A549 (cell line): ENCODE data around the gene PAK1IP1. TPM values are rescaled to one million over a fixed set of nuclear protein-coding genes. Genes with fewer than 3 reads are reported as not detected.

Experiments used
- ATAC-seq, 2 experiments: fragments of 200-7000 bp in 1 of 2; fragments of >200 bp in 1 of 2; cut with Nextera tagmentation in 1 of 2; cut with Tn5 transposase in 1 of 2; 3 replicates each; pipeline versions ENCODE4 v1.8.0 to v1.9.1; 2018 to 2020; ENCODE audit warnings: mild to moderate bottlenecking in 1 of 2, moderate library complexity in 1 of 2
- CTCF ChIA-PET: fragments of 300-600 bp; sonication (Branson Sonifier 250); formaldehyde crosslinking; extraction: SDS; loops from one replicate; lab custom pipeline; 2021; ENCODE audit warnings: antibody characterized with exemption, inconsistent platforms; lab: Yijun Ruan, JAX
- POLR2A ChIA-PET: fragments of 350-600 bp; formaldehyde crosslinking; extraction: SDS; loops from one replicate; lab custom pipeline; 2021; ENCODE audit warnings: antibody characterized with exemption, inconsistent platforms; lab: Yijun Ruan, JAX
- DNase-seq, 2 experiments: peaks; one replicate each; pipeline versions ENCODE4 v3.0.0 to v3.0.0-alpha.2; 2011 to 2016; ENCODE audit warnings: low read depth in 1 of 2, low spot score in 1 of 2
- FAIRE-seq: peaks from 2 replicates; lab custom pipeline; 2011; peaks lifted over from hg19 to GRCh38; lab: Jason Lieb, UNC
- H3K27ac ChIP-seq, 2 experiments: fragments of >200 bp; sonication (Bioruptor Twin); formaldehyde crosslinking; 3 replicates each; pipeline ENCODE4 v1.5.1; 2016 to 2017
- H3K4me1 ChIP-seq: fragments of >200 bp; sonication (Bioruptor Twin); formaldehyde crosslinking; 3 replicates; pipeline ENCODE4 v1.6.1; 2016
- H3K4me2 ChIP-seq: fragments of >200 bp; sonication (Bioruptor Twin); formaldehyde crosslinking; 3 replicates; pipeline ENCODE4 v1.6.1; 2016
- H3K4me3 ChIP-seq: fragments of >200 bp; sonication (Bioruptor Twin); formaldehyde crosslinking; 3 replicates; pipeline ENCODE4 v1.5.1; 2016
- H3K9me3 ChIP-seq: fragments of >200 bp; sonication (Bioruptor Twin); formaldehyde crosslinking; 3 replicates; pipeline ENCODE4 v1.6.1; 2016
- BHLHE40 ChIP-seq: IDR thresholded peaks from 2 replicates; pipeline ENCODE4 v1.6.1; 2012; ENCODE audit warnings: low read depth, low read length, inconsistent platforms
- CBX8 ChIP-seq: fragments of 200-600 bp; sonication (generic); IDR thresholded peaks from 2 replicates; pipeline ENCODE4 v1.6.1; 2016
- EHMT2 ChIP-seq: fragments of 200-600 bp; sonication (generic); IDR thresholded peaks from 2 replicates; pipeline ENCODE4 v1.6.1; 2016; ENCODE audit warnings: antibody characterized with exemption, low read depth, mild to moderate bottlenecking, moderate library complexity
- EP300 ChIP-seq, 2 experiments: fragments of >200 bp; sonication (Bioruptor Twin); formaldehyde crosslinking; IDR thresholded peaks; 2 replicates in 1 of 2; 3 replicates in 1 of 2; pipeline ENCODE4 v1.6.1; 2016 to 2017
- FOXS1 ChIP-seq: fragments of 250-450 bp; sonication (Bioruptor Pico); IDR thresholded peaks from 2 replicates; pipeline ENCODE4 v1.5.0; 2020; ENCODE audit warnings: mild to moderate bottlenecking, moderate library complexity
- GATA3 ChIP-seq: IDR thresholded peaks from 2 replicates; pipeline ENCODE4 v1.6.1; 2012; ENCODE audit warnings: borderline replicate concordance
- HDAC2 ChIP-seq: fragments of 200-600 bp; sonication (generic); IDR thresholded peaks from 2 replicates; pipeline ENCODE4 v1.6.1; 2016
- HMGXB4 ChIP-seq: fragments of 250-450 bp; sonication (Bioruptor Pico); IDR thresholded peaks from 2 replicates; pipeline ENCODE4 v1.5.0; 2021; ENCODE audit warnings: mild to moderate bottlenecking, moderate library complexity, borderline replicate concordance
- HOXB13 ChIP-seq: fragments of 250-450 bp; sonication (Bioruptor Pico); IDR thresholded peaks from 2 replicates; pipeline ENCODE4 v1.5.0; 2020; ENCODE audit warnings: low read depth, mild to moderate bottlenecking, moderate library complexity
- JUNB ChIP-seq: fragments of >200 bp; sonication (Bioruptor Twin); formaldehyde crosslinking; IDR thresholded peaks from 2 replicates; pipeline ENCODE4 v1.6.1; 2016
- KDM5A ChIP-seq: fragments of 200-600 bp; sonication (generic); IDR thresholded peaks from 2 replicates; pipeline ENCODE4 v1.6.1; 2016; ENCODE audit warnings: antibody characterized with exemption, mild to moderate bottlenecking
- MAFK ChIP-seq: fragments of 450-650 bp; IDR thresholded peaks from 2 replicates; pipeline ENCODE4 v1.6.1; 2014; ENCODE audit not compliant: partially characterized antibody
- MAZ ChIP-seq: fragments of 150-350 bp; IDR thresholded peaks from 2 replicates; pipeline ENCODE4 v1.6.1; 2014; ENCODE audit warnings: antibody characterized with exemption, low read depth, low read length, borderline replicate concordance
- MYC ChIP-seq: IDR thresholded peaks from 2 replicates; pipeline ENCODE4 v1.6.1; 2012; ENCODE audit warnings: mild to moderate bottlenecking, inconsistent platforms, low read length, improper control_type of control experiment, borderline replicate concordance
- NPAS2 ChIP-seq: fragments of 250-450 bp; sonication (Bioruptor Pico); IDR thresholded peaks from 2 replicates; pipeline ENCODE4 v1.8.0; 2022; ENCODE audit warnings: mild to moderate bottlenecking, moderate library complexity, borderline replicate concordance
- NR3C1 ChIP-seq: fragments of >200 bp; sonication (Bioruptor Twin); formaldehyde crosslinking; IDR thresholded peaks from 3 replicates; pipeline ENCODE4 v1.6.1; 2017
- PHF8 ChIP-seq: fragments of 200-600 bp; sonication (generic); IDR thresholded peaks from 2 replicates; pipeline ENCODE4 v1.6.1; 2016; ENCODE audit warnings: low read depth, mild to moderate bottlenecking, antibody characterized with exemption, moderate library complexity, borderline replicate concordance
- RAD21 ChIP-seq, 2 experiments: fragments of >200 bp in 1 of 2; sonication (Bioruptor Twin) in 1 of 2; formaldehyde crosslinking in 1 of 2; IDR thresholded peaks in 1 of 2; conservative IDR thresholded peaks in 1 of 2; 2 replicates in 1 of 2; 3 replicates in 1 of 2; pipeline ENCODE4 v1.6.1; 2012 to 2018; ENCODE audit warnings: inconsistent platforms in 1 of 2
- RARB ChIP-seq: fragments of 250-450 bp; sonication (Bioruptor Pico); IDR thresholded peaks from 2 replicates; pipeline ENCODE4 v1.8.0; 2021; ENCODE audit warnings: mild to moderate bottlenecking, moderate library complexity
- SMC3 ChIP-seq: fragments of >200 bp; sonication (Bioruptor Twin); formaldehyde crosslinking; IDR thresholded peaks from 3 replicates; pipeline ENCODE4 v1.6.1; 2018; ENCODE audit warnings: inconsistent platforms
- TFCP2L1 ChIP-seq: fragments of 250-450 bp; sonication (Bioruptor Pico); IDR thresholded peaks from 2 replicates; pipeline ENCODE4 v1.5.0; 2021; ENCODE audit warnings: mild to moderate bottlenecking
- TP53 ChIP-seq: fragments of 250-450 bp; sonication (Bioruptor Pico); IDR thresholded peaks from 2 replicates; pipeline ENCODE4 v1.5.0; 2021; ENCODE audit warnings: mild to moderate bottlenecking, moderate library complexity
- ZNF302 ChIP-seq: fragments of 250-450 bp; sonication (Bioruptor Pico); IDR thresholded peaks from 2 replicates; pipeline ENCODE4 v1.9.0; 2021; ENCODE audit warnings: inconsistent platforms, mild to moderate bottlenecking, moderate library complexity
- ZSCAN20 ChIP-seq: fragments of 250-450 bp; sonication (Bioruptor Pico); IDR thresholded peaks from 2 replicates; pipeline ENCODE4 v1.8.0; 2022; ENCODE audit warnings: mild to moderate bottlenecking, moderate library complexity
- whole genome bisulfite sequencing: methylation state at CpG from one replicate; pipeline ENCODE4 v1.1.6; 2017; ENCODE audit errors: missing lambda C conversion rate; 5-methylcytosine and 5-hydroxymethylcytosine counted together
- polyA plus RNA-seq, 4 experiments: library from polyadenylated mRNA; depleted of rRNA in 3 of 4; stranded (reverse); fragments of >200 nt; fragmentation: RNase III in 1 of 4; extraction: RNeasy Plus Mini Kit Qiagen cat#74134 plus additional on column Dnase treatment in 1 of 4; gene quantifications; 2 replicates in 3 of 4; 3 replicates in 1 of 4; pipeline ENCODE4 v1.2.3, GENCODE V29; 2011 to 2017
- TF ChIP-seq, protein P1 (sequence below): fragments of 150-350 bp; IDR thresholded peaks from 2 replicates; pipeline ENCODE4 v1.6.1; 2014; ENCODE audit warnings: low read depth, mild to moderate bottlenecking, low read length

PAK1IP1 gene
- polyA plus RNA-seq, 2 of the 4 experiments (the other 2 are of a cell fraction) = 23.5 to 33.4 TPM

DNA sequence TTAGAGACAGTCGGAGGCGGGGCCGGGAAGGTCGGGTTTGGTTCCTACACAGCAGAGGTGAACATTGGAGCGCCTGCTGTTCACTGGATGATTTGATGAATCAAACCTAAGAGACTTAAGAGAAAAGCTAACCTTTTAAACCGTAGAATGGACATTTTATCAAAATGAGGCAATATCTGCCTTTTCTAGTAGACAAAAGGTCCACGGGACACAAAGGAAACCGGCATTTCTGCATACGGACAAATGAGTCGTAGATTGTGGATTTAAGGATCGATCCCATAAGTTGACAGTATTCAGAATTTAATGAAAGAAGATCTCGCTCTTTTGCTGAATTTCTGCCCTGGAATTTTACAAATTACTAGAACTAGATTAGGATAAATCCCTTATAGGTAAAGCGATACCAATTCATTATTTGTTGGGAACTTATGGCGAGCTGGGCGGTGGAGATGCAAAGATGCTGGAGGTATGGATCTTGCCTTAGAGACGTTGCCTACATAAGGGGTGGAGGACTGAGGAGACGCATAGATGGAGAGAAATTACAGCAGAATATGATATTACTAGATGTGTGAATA lies 400 bp downstream of the PAK1IP1 start:
- peak overlapping the region; percentile 94 for H3K4me2 ChIP-seq
- peak overlapping the region; percentile 86 to 95 for H3K27ac ChIP-seq
- FAIRE-seq (no peak), ATAC-seq (no peak), DNase-seq (peak in 1 of 2 experiments; percentile 5)
- ChIA-PET CTCF (interaction anchor here (0.6 to 1.4 kb wide), 7 partner anchors 24 to 1113 kb away, joined by 3 to 4 read pairs (median 3); partner anchors contain the start of gene TMEM14C), POLR2A (interaction anchor here (0.6 to 3.5 kb wide), 14 partner anchors 24 to 1547 kb away, joined by 3 to 31 read pairs (median 4); partner anchors contain the start of genes GCNT2, TMEM14B and TMEM14C)
- WGBS = under 1% methylated on average over 17 of the region's 17 CpGs
- peak overlapping the region; percentile 69 for H3K4me3 ChIP-seq
- H3K4me1 ChIP-seq = peaks cover 16% of the 10 kb centered on the region
- TF ChIP-seq KDM5A (peak; percentile 37; the same call in 1 of the 2 replicates), ZSCAN20 (CRISPR knock-in tag) (no peak), BHLHE40 (no peak), PHF8 (peak; percentile 44), MYC (no peak), TP53 (CRISPR knock-in tag) (no peak), MAFK (no peak), JUNB (no peak), HOXB13 (CRISPR knock-in tag) (no peak), CBX8 (no peak), EP300 (IDR thresholded peaks at IDR 0.05) (no peak)
- TF ChIP-seq, protein P1, sequence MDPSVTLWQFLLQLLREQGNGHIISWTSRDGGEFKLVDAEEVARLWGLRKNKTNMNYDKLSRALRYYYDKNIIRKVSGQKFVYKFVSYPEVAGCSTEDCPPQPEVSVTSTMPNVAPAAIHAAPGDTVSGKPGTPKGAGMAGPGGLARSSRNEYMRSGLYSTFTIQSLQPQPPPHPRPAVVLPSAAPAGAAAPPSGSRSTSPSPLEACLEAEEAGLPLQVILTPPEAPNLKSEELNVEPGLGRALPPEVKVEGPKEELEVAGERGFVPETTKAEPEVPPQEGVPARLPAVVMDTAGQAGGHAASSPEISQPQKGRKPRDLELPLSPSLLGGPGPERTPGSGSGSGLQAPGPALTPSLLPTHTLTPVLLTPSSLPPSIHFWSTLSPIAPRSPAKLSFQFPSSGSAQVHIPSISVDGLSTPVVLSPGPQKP = no peak
- H3K9me3 ChIP-seq = no peaks in the 10 kb centered on the region

DNA sequence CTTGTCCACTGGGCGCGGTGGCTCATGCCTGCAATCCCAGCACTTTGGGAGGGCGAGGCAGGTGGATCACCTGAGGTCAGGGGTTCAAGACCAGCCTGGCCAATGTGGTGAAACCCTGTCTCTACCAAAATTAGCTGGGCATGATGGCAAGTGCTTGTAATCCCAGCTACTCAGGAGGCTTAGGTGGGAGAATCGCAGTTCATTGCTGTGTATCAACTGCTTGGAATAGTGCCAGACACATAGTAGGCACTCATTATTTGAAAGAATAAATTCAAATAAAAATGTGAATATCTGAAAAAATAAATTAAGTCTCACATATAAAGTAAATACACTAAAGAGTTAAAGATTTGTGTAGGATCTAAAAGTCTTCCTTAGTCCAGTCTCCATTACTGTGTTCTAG lies 1.9 kb downstream of the PAK1IP1 start:
- 82% methylated on average over 3 of the region's 4 CpGs for WGBS
- H3K4me3 ChIP-seq = no peak overlapping the region
- POLR2A ChIA-PET = interaction anchor here (3.5 kb wide), 1 partner anchor 26 kb away, joined by 31 read pairs; the partner anchor contains the start of gene TMEM14C
- ATAC-seq (no peak), FAIRE-seq (no peak), DNase-seq (no peak)
- TF ChIP-seq RARB = no peak
- no peak for TF ChIP-seq NR3C1
- TF ChIP-seq, protein P1 = no peak
- TF ChIP-seq MAZ = no peak
- no peak for TF ChIP-seq FOXS1 (CRISPR knock-in tag)
- TF ChIP-seq SMC3 = no peak
- TF ChIP-seq RAD21 (conservative IDR thresholded peaks at IDR 0.05 in 1 of 2, IDR thresholded peaks at IDR 0.05 in 1 of 2) = no peak
- TF ChIP-seq TFCP2L1 = no peak
- no peak for TF ChIP-seq KDM5A
- no peak for TF ChIP-seq HDAC2
- TF ChIP-seq GATA3 = no peak
- TF ChIP-seq ZNF302 (CRISPR knock-in tag) = no peak
- TF ChIP-seq NPAS2 (CRISPR knock-in tag) = no peak
- TF ChIP-seq HMGXB4 = no peak
- TF ChIP-seq EHMT2 = no peak
- peak overlapping the region; percentile 94 for H3K4me2 ChIP-seq
- peaks cover 16% of the 10 kb centered on the region for H3K4me1 ChIP-seq
- no peaks in the 10 kb centered on the region for H3K9me3 ChIP-seq
- H3K27ac ChIP-seq = no peak overlapping the region
- CTCF ChIA-PET = no interaction called here
